ENCODE measurements around the gene CCNI2.

CCNI2 gene

GRCh38 chr5:132764671-132765238 lies 17.5 kb downstream of the CCNI2 start:
- no peak for DNase-seq (ENCODE audit: low read depth in 2 of 2, low spot score in 1 of 2)

- no peak for DNase-seq (ENCODE audit: low read depth in 2 of 2, low spot score in 1 of 2)
Measured at GRCh38 chr5:132765311-132766019, 18.2 kb downstream of the CCNI2 start.

- no peak for DNase-seq (ENCODE audit: low read depth in 2 of 2, low spot score in 1 of 2)
Measured at GRCh38 chr5:132766020-132766805, 19.0 kb downstream of the CCNI2 start.

GRCh38 chr5:132766806-132767055 lies 19.5 kb downstream of the CCNI2 start:
- no peak for DNase-seq (ENCODE audit: low read depth in 2 of 2, low spot score in 1 of 2)

GRCh38 chr5:132767150-132767549 lies 19.9 kb downstream of the CCNI2 start:
- no peak for DNase-seq (ENCODE audit: low read depth in 2 of 2, low spot score in 1 of 2)

- DNase-seq (ENCODE audit: low read depth in 2 of 2, low spot score in 1 of 2), result no peak
Measured at GRCh38 chr5:132768485-132768868, 21.3 kb downstream of the CCNI2 start.

GRCh38 chr5:132770476-132771159 lies 23.4 kb downstream of the CCNI2 start:
- DNase-seq (ENCODE audit: low read depth in 2 of 2, low spot score in 1 of 2), result no peak

GRCh38 chr5:132771503-132771998 lies 24.3 kb downstream of the CCNI2 start:
- DNase-seq (ENCODE audit: low read depth in 2 of 2, low spot score in 1 of 2), result no peak

GRCh38 chr5:132772291-132773070 lies 25.3 kb downstream of the CCNI2 start:
- DNase-seq (ENCODE audit: low read depth in 2 of 2, low spot score in 1 of 2), result no peak

- no peak for DNase-seq (ENCODE audit: low read depth in 2 of 2, low spot score in 1 of 2)
Measured at GRCh38 chr5:132773114-132773513, 25.9 kb downstream of the CCNI2 start.

GRCh38 chr5:132773601-132774355 lies 26.6 kb downstream of the CCNI2 start:
- no peak for DNase-seq (ENCODE audit: low read depth in 2 of 2, low spot score in 1 of 2)

GRCh38 chr5:132774406-132774805 lies 27.2 kb downstream of the CCNI2 start:
- DNase-seq (ENCODE audit: low read depth in 2 of 2, low spot score in 1 of 2), result no peak

- no peak for DNase-seq (ENCODE audit: low read depth in 2 of 2, low spot score in 1 of 2)
Measured at GRCh38 chr5:132774896-132775295, 27.7 kb downstream of the CCNI2 start.

GRCh38 chr5:132775476-132775961 lies 28.3 kb downstream of the CCNI2 start:
- DNase-seq (ENCODE audit: low read depth in 2 of 2, low spot score in 1 of 2), result no peak

GRCh38 chr5:132776131-132776937 lies 29.1 kb downstream of the CCNI2 start:
- no peak for DNase-seq (ENCODE audit: low read depth in 2 of 2, low spot score in 1 of 2)

- no peak for DNase-seq (ENCODE audit: low read depth in 2 of 2, low spot score in 1 of 2)
Measured at GRCh38 chr5:132776938-132777208, 29.6 kb downstream of the CCNI2 start.

GRCh38 chr5:132777209-132778069 lies 30.2 kb downstream of the CCNI2 start, which contains the start of gene SEPTIN8:
TSS of gene SEPTIN8 (minus strand) at chr5:132777239. CDS start at chr5:132777137, 102 bp downstream.
- no peak for DNase-seq (ENCODE audit: low read depth in 2 of 2, low spot score in 1 of 2)

- DNase-seq (ENCODE audit: low read depth in 2 of 2, low spot score in 1 of 2), result no peak
Measured at GRCh38 chr5:132778129-132778528, 30.9 kb downstream of the CCNI2 start.

All from stimulated activated CD8-positive, alpha-beta memory T cell treated with anti-CD3 and anti-CD28 coated beads, Interleukin-4, amount 100 ng/mL, for 4 hours (primary cell).